Measurements from ENCODE around the gene GTPBP8.

Gene GTPBP8

GRCh38 chr3:112990672-112991602 is at the start of gene GTPBP8:
TSS of gene GTPBP8 (plus strand) at chr3:112990984. CDS start at chr3:112991000, 16 bp downstream.
- DNase-seq, result peak; percentile 88

GRCh38 chr3:112948346-112948838 is 42.4 kb upstream of the GTPBP8 start:
- no peak for DNase-seq

- no peak for DNase-seq
These were observed 34.4 kb upstream of the GTPBP8 start for GRCh38 chr3:112956351-112956750.

DNA sequence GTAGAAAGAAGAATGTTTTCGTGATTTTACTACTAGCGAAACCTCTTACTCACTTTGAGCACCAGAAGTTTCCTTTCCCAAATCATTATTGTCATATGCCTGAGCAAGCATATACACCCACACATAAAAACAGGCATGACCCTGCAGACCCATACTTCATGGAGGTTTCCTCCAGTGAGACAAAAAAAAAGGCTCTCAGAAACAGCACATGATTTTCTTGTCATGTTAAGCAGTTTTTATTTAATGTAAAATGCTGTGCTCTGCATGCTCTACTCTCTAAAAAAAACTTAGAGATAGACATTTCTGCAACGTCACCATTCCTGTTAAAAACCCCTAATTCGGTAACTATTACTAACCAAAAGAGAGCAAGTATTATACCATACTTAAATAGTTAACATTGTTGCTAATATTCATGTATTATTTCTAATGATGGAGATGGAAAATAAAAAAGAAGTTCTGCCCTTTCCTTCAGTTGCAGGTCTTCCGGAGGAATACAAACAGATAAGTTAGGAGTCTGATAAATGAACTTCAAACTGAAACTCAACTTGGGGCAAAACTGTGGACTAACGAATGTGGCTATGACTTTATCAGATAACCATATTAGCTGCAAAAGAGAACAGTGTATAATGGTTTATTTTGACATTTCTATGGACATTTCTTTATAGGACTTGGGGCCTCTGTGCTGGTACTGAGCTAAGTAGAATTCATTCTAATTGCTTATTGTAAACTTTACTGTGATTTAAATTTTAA is 31.8 kb upstream of the GTPBP8 start:
- no peak for DNase-seq

DNA sequence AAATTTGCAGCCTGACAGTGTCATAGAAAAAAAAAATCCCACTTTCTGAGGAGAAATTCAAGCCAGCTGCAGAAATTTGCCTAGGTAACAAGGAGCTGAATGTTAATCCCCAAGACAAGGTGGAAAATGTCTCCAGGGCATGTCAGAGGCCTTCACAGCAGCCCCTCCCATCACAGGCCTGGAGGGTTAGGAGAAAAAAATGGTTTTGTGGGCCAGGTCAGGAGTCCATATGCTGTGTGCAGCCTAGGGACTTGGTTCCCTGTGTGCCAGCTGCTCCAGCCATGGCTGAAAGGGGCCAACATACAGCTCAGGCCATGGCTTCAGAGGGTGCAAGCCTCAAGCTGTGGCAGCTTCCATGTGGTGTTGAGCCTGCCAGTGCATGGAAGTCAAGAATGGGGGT is 27.1 kb upstream of the GTPBP8 start:
- no peak for DNase-seq

DNA sequence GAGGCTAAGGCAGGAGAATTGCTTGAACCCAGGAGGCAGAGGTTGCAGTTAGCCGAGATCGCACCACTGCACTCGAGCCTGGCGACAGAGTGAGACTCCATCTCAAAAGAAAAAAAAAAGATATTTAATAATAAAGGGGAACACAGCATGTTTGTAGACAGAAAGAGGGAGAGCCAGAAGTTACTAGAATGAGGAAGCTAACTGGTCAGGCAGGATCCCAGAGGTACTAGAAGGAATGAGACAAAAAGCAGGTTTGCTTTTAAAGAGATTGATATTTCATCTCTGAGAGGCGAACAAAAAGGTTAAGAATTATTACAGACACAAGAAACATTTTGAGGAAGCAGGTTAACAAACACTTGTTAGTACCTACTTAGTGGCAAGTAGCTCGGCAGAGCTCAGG is 25.1 kb upstream of the GTPBP8 start:
- DNase-seq, result no peak

- no peak for DNase-seq
These were observed 24.2 kb upstream of the GTPBP8 start for GRCh38 chr3:112966633-112967032.

DNA sequence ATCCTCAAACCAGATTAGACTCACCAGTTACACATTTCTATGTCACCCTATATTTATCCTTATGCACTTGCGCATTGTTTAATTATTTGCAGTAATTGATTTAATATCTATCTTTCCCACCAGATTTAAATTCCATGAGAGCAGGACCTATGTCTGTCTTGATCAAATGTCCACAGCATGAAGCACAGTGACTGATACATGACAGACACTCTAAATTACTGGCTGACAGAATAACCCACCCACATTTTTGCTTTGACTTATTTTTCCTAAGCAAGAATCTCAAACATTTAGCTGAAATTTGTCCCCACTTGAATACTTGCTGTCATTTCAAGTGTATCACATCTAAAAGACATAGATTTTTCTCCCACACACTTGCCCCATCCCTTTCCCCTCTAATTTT is 23.4 kb upstream of the GTPBP8 start:
- no peak for DNase-seq

DNA sequence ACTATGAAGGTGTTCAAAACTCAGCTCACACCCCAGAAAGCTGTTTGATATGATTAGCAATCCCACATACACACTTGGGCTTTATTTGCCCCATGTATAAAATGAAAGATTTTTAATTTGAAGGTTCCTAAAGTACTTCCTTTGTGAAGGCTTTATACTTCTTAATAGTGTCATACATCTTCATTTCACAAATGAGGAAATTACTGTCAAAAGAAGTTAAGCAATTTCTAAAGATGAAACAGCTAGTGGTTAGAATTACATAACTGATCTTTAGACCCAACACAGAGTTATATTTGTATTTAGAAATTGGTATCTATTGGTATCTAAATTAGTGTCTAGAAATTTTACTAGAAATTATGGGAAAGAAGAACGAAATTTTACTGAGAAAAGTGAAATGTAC is 23.0 kb upstream of the GTPBP8 start:
- DNase-seq, result no peak

DNA sequence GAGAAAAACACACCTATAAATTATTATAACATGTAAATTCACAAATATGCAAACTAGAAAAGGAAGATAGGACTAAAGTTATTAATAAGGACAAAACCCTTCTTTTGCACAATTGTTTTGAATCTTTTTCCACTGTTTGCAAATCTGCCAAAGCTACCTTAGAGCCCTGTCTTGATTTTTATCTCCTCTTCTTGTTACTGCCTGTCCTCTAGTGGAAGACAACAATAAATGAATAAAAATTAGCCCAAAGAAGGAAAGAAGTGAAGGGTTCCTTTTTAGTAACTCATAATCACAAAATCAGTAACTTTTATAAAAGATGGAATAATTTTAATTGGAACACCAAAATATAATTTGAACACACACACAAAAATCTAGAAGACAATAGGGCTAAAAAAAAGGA is 18.6 kb upstream of the GTPBP8 start:
- no peak for DNase-seq

DNA sequence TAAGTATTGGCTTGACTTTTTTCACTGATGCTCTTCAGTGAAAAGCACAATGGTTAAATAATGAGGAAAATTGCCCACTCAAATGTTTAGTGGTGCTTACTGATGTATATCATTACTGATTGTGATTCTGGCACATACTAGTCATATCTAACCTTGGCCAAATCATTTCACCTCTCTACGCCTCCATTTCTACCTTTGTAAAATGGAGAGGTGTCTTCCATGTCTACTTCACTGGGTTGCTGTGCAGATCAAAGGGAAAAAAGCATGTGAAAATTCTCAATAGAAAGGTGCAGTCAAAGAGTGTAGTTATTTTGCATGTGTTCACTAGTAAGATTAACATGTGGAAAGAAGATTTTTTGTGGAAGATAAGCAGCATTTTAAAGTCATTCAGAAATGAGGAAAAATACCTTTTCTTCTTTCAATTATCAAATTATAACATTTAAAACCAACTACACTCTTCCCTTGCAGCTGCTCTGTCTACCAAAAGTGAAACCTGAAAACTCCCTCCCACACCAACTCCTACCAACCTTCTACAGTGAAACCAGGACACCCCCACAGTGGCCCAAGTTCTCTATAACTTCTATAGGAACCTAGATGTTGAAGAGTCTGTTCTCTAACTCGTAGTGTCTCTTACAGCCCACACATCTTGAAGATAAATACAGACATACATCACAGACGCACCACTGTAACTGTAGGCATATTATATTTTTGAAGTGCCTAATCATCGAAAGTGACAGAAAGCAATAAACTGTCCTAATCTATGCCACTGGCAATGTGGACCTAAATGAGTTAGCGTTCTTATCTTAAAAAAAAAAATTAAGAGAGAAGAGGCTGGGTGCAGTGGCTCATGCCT is 17.2 kb upstream of the GTPBP8 start:
- peak in 1 of 2 donors; percentile 51 for DNase-seq

DNA sequence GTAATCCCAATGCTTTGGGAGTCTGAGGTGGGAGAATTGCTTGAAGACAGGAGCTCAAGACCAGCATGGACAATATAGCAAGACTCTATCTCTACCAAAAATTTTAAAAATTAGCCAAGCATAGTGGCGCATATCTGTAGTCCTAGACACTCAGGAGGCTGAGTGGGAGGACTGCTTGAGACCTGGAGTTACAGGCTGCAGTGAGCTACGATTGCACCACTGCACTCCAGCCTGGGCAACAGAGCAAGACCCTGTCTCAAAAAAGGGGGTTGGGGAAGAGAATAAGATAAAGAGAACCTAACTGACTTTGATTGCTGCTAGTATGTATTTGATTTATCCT is 16.6 kb upstream of the GTPBP8 start:
- DNase-seq, result no peak

- peak in 1 of 2 donors; percentile 36 for DNase-seq
These were observed 15.9 kb upstream of the GTPBP8 start, which contains the start of gene CD200R1 for GRCh38 chr3:112974894-112975293. TSS of gene CD200R1 (minus strand) at chr3:112975103. CDS start at chr3:112974857, 246 bp downstream.

DNA sequence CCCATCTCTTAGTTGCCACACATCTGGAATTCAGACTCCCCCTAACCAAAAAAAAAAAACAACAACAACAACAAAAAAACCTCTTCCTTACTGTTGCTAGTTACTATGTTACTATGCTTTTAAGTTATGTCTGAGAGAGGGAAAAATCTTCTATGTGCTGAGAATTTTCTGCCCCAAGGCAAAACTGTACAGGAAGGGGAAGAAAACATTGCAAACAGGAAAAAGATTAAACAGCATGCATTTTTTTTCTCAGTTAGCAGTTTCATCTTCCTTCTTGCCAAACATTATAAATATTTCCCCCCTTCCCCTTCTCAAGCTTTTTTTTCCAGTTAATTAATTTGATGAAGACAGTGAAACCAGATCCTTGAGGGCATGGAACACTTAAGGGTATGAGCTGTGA is 14.8 kb upstream of the GTPBP8 start:
- no peak for DNase-seq

DNA sequence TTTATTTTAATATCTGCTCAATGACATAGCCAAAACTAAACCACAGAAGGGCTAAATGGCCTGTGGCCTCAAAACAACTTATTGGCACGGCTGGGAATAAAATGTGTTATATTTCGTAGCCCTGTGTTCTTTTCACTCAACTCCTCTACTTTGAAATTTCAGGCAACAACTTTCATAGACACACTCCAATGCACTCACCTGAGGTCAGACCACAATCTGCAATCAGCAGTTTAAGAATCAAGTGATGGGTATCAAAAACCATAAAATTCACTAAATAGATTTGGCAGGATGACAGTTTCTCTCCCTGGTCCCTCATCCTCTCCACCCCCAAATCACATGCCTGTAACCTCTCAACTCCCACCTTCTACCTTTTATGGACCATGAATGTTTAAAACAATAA is 13.8 kb upstream of the GTPBP8 start:
- no peak for DNase-seq

- peak in 1 of 2 donors; percentile 69 for DNase-seq
These were observed 11.4 kb upstream of the GTPBP8 start for GRCh38 chr3:112979244-112979832.

GRCh38 chr3:112980080-112980479 is 10.7 kb upstream of the GTPBP8 start:
- no peak for DNase-seq

DNA sequence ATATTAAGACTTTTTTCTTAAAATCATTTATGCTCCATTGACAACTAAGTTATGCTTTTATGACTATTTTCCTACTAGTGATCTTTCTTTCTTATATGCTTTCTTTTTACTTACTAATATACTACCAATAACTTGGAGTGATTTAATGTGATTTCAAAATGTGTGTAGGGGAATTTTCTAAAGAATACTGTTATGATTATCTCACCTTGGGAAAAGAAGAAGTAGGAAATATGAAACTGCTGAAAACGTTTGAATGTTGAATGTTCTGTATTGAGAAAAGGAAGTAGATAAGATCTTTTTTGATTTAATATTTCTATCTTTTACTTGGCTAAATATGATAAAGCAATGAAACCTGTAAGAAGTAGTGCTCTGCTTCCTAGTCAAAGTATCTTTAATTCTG is 8.1 kb upstream of the GTPBP8 start:
- DNase-seq, result no peak

DNA sequence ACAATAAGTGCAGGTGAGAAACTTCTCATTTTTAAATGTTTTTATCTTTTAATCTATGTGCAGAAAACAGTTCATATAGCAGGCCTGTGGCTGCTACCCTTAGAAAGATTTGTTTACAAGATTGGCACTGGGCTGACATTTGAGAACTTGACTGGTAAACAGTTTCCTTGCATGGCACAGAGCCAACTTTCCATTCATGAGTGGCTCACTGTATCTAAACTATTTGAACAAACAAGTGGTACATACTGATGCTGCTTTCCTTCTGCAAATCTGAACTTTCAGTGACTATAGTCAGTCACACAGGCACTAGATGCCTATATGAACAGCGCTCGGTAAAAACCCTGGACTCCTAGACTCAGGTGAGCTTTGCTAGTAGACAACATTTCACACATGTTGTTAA is 6.3 kb upstream of the GTPBP8 start:
- DNase-seq, result peak in 1 of 2 donors; percentile 48

DNA sequence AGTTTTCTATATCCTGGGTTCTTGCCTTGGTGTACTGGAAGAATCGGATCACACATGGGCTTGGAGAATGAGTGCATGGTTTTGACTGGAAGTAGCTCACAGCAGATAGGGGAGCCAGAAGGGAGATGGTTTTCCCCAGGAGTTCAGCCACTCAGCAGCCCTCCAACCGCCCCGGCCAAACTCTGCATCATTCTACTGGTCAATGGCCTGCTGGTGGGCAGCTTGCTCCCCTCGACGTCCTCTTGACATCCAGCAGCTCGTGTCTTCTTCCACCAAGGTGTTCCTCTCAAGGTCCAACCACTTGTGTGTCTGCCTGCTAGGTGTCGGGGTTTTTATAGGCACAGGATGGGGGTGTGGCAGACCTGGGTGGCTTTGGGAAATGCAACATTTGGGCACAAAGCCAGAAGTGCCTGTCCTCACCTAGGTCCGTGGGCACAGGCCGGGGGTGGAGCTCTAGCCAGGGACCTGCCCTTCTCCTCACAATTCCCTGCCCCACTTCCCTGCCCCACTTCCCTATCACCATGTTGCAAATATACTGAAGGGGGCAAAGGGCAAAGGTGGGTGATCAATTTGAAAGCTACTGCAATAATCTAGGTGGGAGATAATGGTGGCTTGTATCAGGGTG is 3.0 kb upstream of the GTPBP8 start:
- DNase-seq, result no peak

DNA sequence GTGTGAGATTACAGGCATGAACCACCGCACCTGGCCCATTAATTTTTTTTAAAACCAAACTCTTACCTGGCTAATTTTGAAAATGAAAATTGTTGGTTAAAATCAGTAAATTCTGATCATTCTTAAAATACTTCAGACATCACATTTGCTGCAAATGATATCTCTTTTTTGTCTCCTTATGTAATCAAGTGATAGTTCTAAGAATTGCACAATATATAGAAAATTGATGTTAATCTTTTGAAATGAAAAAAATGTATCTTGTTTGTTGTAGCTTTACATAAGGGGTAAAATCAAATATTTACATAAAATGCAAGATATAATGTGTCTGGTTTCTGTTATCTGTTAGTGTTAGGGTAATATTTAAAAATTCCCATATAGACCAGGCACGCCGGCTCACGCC is 5.0 kb downstream of the GTPBP8 start:
- no peak for DNase-seq

- no peak for DNase-seq
These were observed 9.9 kb downstream of the GTPBP8 start for GRCh38 chr3:113000691-113001090.
